Aorta (tissue), 5 donors: ENCODE measurements around the gene PYROXD2. TPM values are rescaled to one million over a fixed set of nuclear protein-coding genes. Genes with fewer than 3 reads are reported as not detected.

Source experiments
- ATAC-seq: fragments of 200-7000 bp; cut with Tn5 transposase; one replicate; pipeline ENCODE4 v1.9.1; 2022; ENCODE audit warnings: moderate library complexity; ENCODE audit not compliant: low FRiP score
- DNase-seq, 2 donors: peaks; one replicate each; pipeline ENCODE4 v3.0.0-alpha.2; 2020
- H3K27ac ChIP-seq, 2 donors: one replicate each; pipeline ENCODE4 v1.5.1; 2013; ENCODE audit warnings: low read length in 2 of 2, mild to moderate bottlenecking in 2 of 2, moderate library complexity in 2 of 2, control low read depth in 1 of 2, inconsistent platforms in 1 of 2, low read depth in 1 of 2
- H3K27me3 ChIP-seq, 2 donors: one replicate each; pipeline ENCODE4 v1.6.1; 2013; ENCODE audit warnings: control low read depth in 1 of 2, low read length in 1 of 2, mild to moderate bottlenecking in 1 of 2, moderate library complexity in 1 of 2; ENCODE audit not compliant: insufficient read depth in 2 of 2, control insufficient read depth in 1 of 2
- H3K36me3 ChIP-seq, 2 donors: one replicate each; pipeline ENCODE4 v1.6.1; 2013; ENCODE audit warnings: control low read depth in 1 of 2, low read length in 1 of 2, mild to moderate bottlenecking in 1 of 2; ENCODE audit not compliant: insufficient read depth in 2 of 2, control insufficient read depth in 1 of 2
- H3K4me1 ChIP-seq, 2 donors: one replicate each; pipeline ENCODE4 v1.6.1; 2013; ENCODE audit warnings: low read length in 2 of 2, control low read depth in 1 of 2, mild to moderate bottlenecking in 1 of 2, moderate library complexity in 1 of 2; ENCODE audit not compliant: insufficient read depth in 2 of 2, control insufficient read depth in 1 of 2
- H3K4me3 ChIP-seq, 2 donors: one replicate each; pipeline ENCODE4 v1.5.1; 2013; ENCODE audit warnings: low read length in 2 of 2, control low read depth in 1 of 2, mild to moderate bottlenecking in 1 of 2
- H3K9me3 ChIP-seq: one replicate; pipeline ENCODE4 v1.6.1; 2013; ENCODE audit warnings: mild to moderate bottlenecking, low read length; ENCODE audit not compliant: control insufficient read depth
- WGBS, 2 donors: extraction: QIAGEN DNeasy Blood & Tissue Kit; methylation state at CpG; one replicate each; pipeline ENCODE4 v1.1.7; 2013; 5-methylcytosine and 5-hydroxymethylcytosine counted together
- intact Hi-C, 2 donors: fragments of 100-400 bp; cut with DNase I; formaldehyde crosslinking; loops; one replicate each; pipeline versions ENCODE4 v1.14.2 to v1.15.0; 2022
- polyA plus RNA-seq, 2 donors: library from polyadenylated mRNA; stranded (reverse); fragments of 200-250 nt; gene quantifications; one replicate each; pipeline ENCODE4 v1.2.3, GENCODE V29; 2013
- total RNA-seq, 2 donors: library from RNA; stranded (reverse); fragmentation: NEBNext Ultra II Directional; extraction: Animal tissue kit (Norgen Biotek cat#: 25700); gene quantifications; one replicate each; pipeline ENCODE4 v1.2.1, GENCODE V29; 2021
- donor health status: healthy with polysubstance abuse.
- donor health status: Bipolar disorder and iron deficiency.
- donor health status: DM: no; HTN: no; CAD: no.
- donor health status: DM: no; HTN: no; CAD: no.
- donor health status: DM: yes; HTN: yes; CAD: no.

The PYROXD2 gene
- total and polyA plus RNA-seq, 4 donors = 1.8 to 21.9 (median 13.2) TPM

DNA sequence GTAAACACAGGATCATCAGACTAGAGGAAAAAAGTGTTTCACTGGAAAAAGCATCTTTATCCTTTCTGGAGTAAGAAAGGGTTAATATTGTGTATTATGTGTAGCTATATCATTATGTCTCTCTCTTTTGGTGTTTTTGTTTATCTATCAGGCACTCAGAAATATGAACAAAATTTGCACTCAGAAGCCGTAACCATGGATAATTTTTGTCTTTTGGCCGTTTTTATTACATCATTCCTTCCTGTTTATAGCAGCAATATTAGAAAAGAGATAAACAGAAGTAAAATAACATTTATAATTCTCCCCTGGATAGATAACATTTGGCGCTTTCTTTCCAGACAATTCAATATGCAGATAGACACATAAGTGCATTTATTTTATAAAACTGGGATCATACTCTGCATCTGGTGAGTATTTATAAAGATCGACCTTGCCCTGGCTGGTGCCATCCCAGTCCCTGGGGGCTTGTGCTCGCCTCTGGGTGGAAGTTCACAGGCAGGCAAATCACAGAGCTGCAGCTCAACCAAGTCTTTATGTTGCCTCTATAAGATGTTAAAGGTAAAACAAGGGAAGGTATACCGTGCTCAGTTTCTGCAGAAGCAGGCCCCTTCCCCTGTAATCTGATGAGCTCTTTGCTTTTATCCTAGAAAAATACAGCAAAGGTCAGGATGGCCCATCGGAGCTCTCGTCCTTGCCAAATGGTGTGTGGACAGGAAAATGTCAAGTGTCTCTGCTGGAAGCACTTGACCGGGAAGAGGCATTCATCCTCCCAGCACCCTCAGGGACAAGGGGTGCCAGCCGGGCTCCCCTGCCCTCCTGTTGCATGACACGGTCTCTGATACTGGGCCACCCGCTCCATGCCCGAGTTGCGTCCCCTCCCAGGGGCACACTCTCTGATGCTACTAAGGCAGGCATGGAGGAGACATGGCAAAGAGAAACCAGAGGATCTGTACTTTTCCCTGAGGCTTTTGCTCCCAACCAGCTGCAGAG, 43.9 kb downstream of the PYROXD2 start:
- intact Hi-C loops = no loop called here
- 68 to 73% methylated on average over 14 of the region's 14 CpGs for WGBS, 2 donors
- no peak for ATAC-seq
- DNase-seq = no peak
- Histone ChIP-seq H3K36me3 (no peaks in the 10 kb centered on the region), H3K27me3 (no peaks in the 10 kb centered on the region), H3K27ac (no peak overlapping the region), H3K9me3 (peaks cover 2% of the 10 kb centered on the region), H3K4me1 (no peaks in the 10 kb centered on the region), H3K4me3 (no peak overlapping the region)

DNA sequence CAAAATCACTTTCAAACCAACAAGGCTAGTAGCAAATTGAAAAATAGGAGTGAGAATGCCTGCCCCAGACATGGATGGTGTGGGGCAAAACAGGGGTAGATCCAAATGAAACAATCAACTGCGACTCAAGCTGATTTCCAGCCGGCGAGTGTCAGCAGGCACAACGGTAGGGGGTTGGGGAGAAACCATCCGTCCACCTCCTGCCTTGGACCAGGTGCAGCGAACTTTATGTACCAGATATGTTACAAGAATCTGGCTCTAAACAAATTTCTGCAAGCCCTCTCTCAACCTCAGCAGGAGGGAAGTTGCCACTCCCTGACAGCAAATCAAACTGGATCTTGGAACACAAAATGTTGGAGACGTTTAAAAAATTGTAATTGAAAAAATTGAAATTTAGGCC, 45.2 kb downstream of the PYROXD2 start:
- WGBS, 2 donors = 75 to 80% methylated on average over 7 of the region's 7 CpGs
- no peaks in the 10 kb centered on the region for H3K27me3 ChIP-seq

DNA sequence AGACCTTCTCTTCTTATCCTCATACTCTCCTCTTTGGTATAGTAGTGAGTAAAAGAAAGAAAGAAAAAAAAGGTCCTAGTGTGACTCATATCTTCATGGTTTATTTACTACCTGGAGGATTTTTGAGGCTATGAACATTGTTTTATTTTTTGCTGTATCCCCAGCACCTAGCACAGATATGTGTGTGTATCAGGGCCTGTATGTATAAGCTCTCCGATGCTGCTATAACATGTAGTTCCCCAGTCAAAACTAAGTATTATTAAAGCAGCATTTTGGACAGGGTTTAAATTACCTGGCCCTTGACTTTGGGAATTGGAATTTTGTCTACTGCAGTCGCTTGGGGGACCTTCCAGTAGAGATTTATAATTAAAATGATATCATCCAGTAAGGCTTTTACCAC, 46.3 kb downstream of the PYROXD2 start:
- no peaks in the 10 kb centered on the region for H3K27me3 ChIP-seq
- H3K27ac ChIP-seq = no peak overlapping the region
- no peaks in the 10 kb centered on the region for H3K36me3 ChIP-seq
- no peak for ATAC-seq
- H3K9me3 ChIP-seq = peaks cover 2% of the 10 kb centered on the region
- H3K4me1 ChIP-seq = no peaks in the 10 kb centered on the region
- DNase-seq = no peak
- intact Hi-C loops = no loop called here
- 96 to 97% methylated on average over 2 of the region's 2 CpGs for WGBS, 2 donors
- H3K4me3 ChIP-seq = no peak overlapping the region

More for the DNA sequence above, 45.2 kb downstream of the PYROXD2 start:
- H3K27ac ChIP-seq = no peak overlapping the region
- no peaks in the 10 kb centered on the region for H3K36me3 ChIP-seq
- no peak for ATAC-seq
- H3K4me1 ChIP-seq = no peaks in the 10 kb centered on the region
- intact Hi-C loops = no loop called here
- no peak overlapping the region for H3K4me3 ChIP-seq
- peaks cover 2% of the 10 kb centered on the region for H3K9me3 ChIP-seq
- DNase-seq = no peak

DNA sequence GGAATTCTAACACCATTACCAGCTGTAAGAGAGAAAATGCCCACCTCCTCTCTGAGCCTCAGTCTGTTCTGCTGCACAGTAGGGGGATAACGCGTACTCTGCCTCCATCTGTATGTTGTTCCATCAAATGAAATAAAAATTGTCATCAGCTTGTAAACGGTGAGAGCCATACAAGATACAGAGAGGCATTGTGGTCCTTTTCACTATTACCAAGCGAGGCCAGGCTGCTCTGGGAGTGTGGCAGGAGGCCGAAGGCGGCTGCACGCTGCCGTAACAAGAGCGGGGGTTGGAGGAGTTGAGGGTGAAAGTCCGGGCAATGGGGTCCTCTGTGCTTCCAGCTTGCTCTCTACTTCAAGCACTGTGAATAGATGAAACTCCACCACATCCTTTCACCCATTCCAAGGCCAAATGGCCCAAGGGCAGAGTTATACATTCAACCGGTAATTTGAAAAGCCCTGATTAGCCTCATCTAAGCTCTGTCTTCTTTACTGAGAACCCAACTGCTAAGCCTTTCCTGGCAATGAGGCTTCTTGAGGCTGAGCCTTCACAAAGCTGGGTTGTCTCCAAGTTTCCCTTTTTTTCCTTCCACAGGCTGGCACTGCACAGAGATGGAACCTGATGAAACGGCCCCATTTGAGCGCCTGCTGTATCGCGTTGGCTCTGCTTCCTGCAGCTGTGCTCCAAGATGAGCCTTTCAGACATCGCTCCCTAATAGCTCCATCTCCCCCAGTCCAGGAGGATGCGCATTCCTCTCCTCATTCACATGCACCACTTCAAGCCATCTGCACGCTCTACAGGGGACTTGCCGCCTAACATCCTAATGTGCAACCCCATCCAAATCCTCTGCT, 47.2 kb downstream of the PYROXD2 start:
- 84 to 86% methylated on average over 19 of the region's 19 CpGs for WGBS, 2 donors
- Histone ChIP-seq H3K27me3 (no peaks in the 10 kb centered on the region), H3K4me1 (no peaks in the 10 kb centered on the region), H3K4me3 (no peak overlapping the region), H3K36me3 (no peaks in the 10 kb centered on the region), H3K9me3 (peaks cover 2% of the 10 kb centered on the region), H3K27ac (no peak overlapping the region)
- ATAC-seq (no peak), DNase-seq (no peak)
- intact Hi-C loops = no loop called here

DNA sequence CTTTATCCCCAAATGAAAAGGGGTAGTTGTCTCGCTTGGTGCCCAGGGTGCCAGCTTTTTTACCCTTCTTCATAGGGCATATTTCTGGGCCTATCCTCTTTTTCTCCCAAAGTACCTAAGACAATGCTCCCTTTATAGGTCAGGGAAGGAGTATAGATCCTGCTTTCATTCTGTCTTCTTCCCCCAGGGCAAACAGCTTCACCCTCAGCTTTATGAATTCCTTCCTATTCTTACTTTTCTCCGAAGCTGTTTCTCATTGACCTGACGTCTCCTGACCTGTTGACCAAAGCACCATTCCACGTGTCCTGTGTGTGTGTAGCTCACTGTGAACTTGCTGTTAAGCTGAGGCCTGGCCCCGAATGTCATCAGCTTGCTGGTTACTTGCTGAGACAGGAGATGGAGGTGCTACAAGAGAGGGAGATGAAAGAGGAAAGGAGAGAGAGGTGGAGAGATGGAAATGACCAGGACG, 48.9 kb downstream of the PYROXD2 start:
- ATAC-seq = no peak
- intact Hi-C loops = no loop called here
- H3K36me3 ChIP-seq = no peaks in the 10 kb centered on the region
- peaks cover 2% of the 10 kb centered on the region for H3K9me3 ChIP-seq
- DNase-seq = no peak
- WGBS, 2 donors = 85 to 92% methylated on average over 6 of the region's 6 CpGs
- no peak overlapping the region for H3K27ac ChIP-seq
- no peaks in the 10 kb centered on the region for H3K27me3 ChIP-seq
- H3K4me1 ChIP-seq = no peaks in the 10 kb centered on the region
- H3K4me3 ChIP-seq = no peak overlapping the region

DNA sequence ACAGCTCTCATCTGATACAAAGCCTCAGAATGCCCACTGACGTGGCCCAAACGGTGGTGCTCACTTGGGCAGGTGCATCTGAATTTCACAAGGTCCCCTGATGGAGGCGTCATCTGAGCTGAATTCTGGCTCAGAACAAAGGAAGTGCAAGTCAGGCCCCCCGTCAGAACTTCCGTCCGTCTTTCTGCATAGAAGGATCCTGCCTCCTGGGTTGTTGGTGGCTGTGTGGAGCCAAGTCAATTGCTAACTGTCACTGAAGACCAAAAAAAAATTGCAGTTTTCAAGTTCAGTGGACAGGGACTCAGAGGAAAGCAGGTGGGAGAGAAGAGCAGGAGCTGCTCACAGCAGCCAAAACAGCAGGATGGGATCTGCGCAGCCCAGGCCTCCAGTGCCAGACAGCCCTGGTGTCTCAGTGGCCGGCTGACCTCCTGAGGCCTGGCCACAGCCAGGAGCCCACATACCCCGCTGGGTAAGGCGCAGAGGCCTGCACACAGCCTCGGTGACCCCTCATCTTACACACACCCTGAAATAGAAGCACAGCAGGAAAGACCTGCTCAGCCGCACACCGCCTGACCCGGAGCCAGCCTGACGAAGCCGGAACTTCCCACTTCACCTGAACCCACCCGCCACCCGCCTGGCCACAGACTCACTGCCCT, 49.4 kb downstream of the PYROXD2 start:
- Histone ChIP-seq H3K4me1 (no peaks in the 10 kb centered on the region), H3K27ac (no peak overlapping the region), H3K27me3 (no peaks in the 10 kb centered on the region), H3K9me3 (peaks cover 2% of the 10 kb centered on the region), H3K36me3 (no peaks in the 10 kb centered on the region), H3K4me3 (no peak overlapping the region)
- WGBS, 2 donors = 91 to 95% methylated on average over 17 to 18 of the region's 18 CpGs
- DNase-seq (no peak), ATAC-seq (no peak)
- intact Hi-C loops = no loop called here

DNA sequence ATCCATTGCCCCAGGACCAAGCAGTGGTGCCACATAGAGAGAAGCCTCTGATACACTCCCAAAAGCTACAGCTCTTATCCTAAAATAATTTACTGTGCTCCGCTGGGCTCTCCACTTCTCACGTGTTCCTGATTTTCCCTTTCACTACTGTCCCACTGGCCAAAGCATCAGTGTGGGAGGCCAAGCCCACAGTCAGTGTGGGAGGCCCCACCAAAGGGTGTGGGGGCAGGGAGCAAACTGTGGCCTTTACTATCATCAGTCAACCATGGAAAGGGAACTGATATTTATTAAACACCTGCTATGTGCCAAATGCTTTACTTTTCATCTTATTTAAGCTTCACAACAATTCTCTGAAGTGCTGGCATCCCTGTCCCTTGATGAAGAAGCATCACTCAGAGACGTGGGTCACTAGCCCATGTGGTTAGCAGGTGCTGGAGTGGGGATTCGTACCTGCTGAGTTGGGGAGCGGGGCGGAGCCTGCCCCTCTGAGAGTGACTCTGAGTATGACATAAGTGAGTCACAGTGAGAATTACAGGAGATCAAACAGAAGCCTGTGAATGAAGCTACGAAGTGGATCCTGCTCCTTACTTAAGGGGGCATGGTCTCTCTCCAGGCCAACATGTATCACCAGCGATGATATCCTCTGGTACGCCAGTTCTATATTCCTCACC, 50.4 kb downstream of the PYROXD2 start:
- Histone ChIP-seq H3K4me1 (no peaks in the 10 kb centered on the region), H3K9me3 (peaks cover 2% of the 10 kb centered on the region), H3K27ac (no peak overlapping the region), H3K27me3 (no peaks in the 10 kb centered on the region), H3K4me3 (no peak overlapping the region), H3K36me3 (no peaks in the 10 kb centered on the region)
- no peak for DNase-seq
- intact Hi-C loops = no loop called here
- WGBS, 2 donors = 93 to 95% methylated on average over 9 of the region's 9 CpGs
- no peak for ATAC-seq

DNA sequence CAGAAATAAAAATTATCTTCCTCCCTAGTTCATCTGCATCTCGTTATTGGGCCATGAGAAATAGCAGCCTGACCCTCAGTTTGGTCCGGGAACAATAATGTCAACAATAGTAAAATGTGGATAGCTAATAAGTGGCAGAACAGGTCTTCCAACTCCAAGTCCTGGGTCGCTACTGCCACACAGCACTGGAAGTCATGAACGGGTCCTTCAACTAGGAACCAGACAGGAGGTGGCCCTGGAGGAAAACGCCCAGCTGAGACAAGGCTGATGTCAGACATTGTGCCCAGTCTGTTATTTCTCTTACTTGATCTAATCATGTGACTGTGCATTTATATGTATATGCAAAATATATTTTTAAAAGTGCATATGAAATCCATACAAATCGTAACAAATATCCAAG, 51.8 kb downstream of the PYROXD2 start:
- Histone ChIP-seq H3K4me3 (no peak overlapping the region), H3K27ac (no peak overlapping the region), H3K9me3 (peaks cover 2% of the 10 kb centered on the region), H3K27me3 (no peaks in the 10 kb centered on the region), H3K4me1 (no peaks in the 10 kb centered on the region), H3K36me3 (no peaks in the 10 kb centered on the region)
- ATAC-seq (no peak), DNase-seq (no peak)
- 91 to 92% methylated on average over 6 of the region's 6 CpGs for WGBS, 2 donors
- intact Hi-C loops = no loop called here
